ENCODE results near the gene CBFA2T3.

The CBFA2T3 gene

GRCh38 chr16:88938777-88939244 is 38.2 kb downstream of the CBFA2T3 start:
- TF ChIP-seq POLR2AphosphoS5 (IDR thresholded peaks at IDR 0.05; ENCODE audit: low read depth, low read length) (no peak), TAF1 (IDR thresholded peaks at IDR 0.05; ENCODE audit: borderline replicate concordance, insufficient read depth, low read length) (no peak), SIN3A (IDR thresholded peaks at IDR 0.05; ENCODE audit: borderline replicate concordance, insufficient read depth, low read length) (no peak), FOXP2 (optimal IDR thresholded peaks at IDR 0.05; ENCODE audit: borderline replicate concordance, extremely low read depth, extremely low read length, insufficient read depth) (no peak)
- TF ChIP-seq, protein P1, sequence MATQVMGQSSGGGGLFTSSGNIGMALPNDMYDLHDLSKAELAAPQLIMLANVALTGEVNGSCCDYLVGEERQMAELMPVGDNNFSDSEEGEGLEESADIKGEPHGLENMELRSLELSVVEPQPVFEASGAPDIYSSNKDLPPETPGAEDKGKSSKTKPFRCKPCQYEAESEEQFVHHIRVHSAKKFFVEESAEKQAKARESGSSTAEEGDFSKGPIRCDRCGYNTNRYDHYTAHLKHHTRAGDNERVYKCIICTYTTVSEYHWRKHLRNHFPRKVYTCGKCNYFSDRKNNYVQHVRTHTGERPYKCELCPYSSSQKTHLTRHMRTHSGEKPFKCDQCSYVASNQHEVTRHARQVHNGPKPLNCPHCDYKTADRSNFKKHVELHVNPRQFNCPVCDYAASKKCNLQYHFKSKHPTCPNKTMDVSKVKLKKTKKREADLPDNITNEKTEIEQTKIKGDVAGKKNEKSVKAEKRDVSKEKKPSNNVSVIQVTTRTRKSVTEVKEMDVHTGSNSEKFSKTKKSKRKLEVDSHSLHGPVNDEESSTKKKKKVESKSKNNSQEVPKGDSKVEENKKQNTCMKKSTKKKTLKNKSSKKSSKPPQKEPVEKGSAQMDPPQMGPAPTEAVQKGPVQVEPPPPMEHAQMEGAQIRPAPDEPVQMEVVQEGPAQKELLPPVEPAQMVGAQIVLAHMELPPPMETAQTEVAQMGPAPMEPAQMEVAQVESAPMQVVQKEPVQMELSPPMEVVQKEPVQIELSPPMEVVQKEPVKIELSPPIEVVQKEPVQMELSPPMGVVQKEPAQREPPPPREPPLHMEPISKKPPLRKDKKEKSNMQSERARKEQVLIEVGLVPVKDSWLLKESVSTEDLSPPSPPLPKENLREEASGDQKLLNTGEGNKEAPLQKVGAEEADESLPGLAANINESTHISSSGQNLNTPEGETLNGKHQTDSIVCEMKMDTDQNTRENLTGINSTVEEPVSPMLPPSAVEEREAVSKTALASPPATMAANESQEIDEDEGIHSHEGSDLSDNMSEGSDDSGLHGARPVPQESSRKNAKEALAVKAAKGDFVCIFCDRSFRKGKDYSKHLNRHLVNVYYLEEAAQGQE (IDR thresholded peaks at IDR 0.05; ENCODE audit: insufficient read depth in 1 of 2, low read depth in 2 of 2, low read length in 2 of 2), result no peak

DNA sequence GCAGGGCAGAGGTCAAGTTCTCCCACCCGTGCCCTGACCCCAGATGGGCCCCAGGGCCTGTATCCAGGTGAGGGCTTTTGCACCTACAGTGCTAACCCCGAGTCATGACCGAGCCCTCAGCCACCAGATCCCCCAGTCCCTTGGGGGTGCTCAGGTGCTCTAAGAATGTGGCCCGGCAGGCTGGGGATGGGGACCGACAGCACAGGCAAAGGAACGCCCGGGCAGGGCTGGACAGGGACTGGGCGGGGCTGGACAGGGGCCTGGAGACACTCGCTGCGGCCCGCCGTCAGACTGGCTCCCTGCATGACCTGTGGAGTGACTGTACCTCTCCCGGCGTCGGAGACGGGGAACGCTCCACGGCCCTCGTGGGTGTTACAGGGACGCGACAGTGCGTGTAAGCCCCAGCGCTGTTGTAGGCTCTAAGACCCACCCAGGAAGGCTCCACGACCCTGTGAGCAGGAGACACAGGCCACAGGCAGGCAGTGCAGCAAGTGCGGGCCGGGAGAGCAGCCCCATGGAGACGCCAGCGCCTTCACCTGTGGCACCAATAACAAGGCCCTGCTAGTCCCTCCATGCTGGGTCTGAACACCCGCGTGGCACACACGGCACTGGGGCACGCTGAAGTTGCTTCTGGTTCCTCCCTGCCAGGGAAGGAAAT is 38.8 kb downstream of the CBFA2T3 start:
- TF ChIP-seq TAF1 (IDR thresholded peaks at IDR 0.05; ENCODE audit: borderline replicate concordance, insufficient read depth, low read length) (no peak), POLR2AphosphoS5 (IDR thresholded peaks at IDR 0.05; ENCODE audit: low read depth, low read length) (no peak), SIN3A (IDR thresholded peaks at IDR 0.05; ENCODE audit: borderline replicate concordance, insufficient read depth, low read length) (no peak), FOXP2 (optimal IDR thresholded peaks at IDR 0.05; ENCODE audit: borderline replicate concordance, extremely low read depth, extremely low read length, insufficient read depth) (no peak)
- TF ChIP-seq, protein P1 (IDR thresholded peaks at IDR 0.05; ENCODE audit: insufficient read depth in 1 of 2, low read depth in 2 of 2, low read length in 2 of 2), result no peak

- no peak for TF ChIP-seq SIN3A (IDR thresholded peaks at IDR 0.05; ENCODE audit: borderline replicate concordance, insufficient read depth, low read length)
- TF ChIP-seq, protein P1 (IDR thresholded peaks at IDR 0.05; ENCODE audit: insufficient read depth in 1 of 2, low read depth in 2 of 2, low read length in 2 of 2), result no peak
- no peak for TF ChIP-seq FOXP2 (optimal IDR thresholded peaks at IDR 0.05; ENCODE audit: borderline replicate concordance, extremely low read depth, extremely low read length, insufficient read depth)
Observed at GRCh38 chr16:88937206-88937621, 39.8 kb downstream of the CBFA2T3 start.

- TF ChIP-seq, protein P1 (IDR thresholded peaks at IDR 0.05; ENCODE audit: insufficient read depth in 1 of 2, low read depth in 2 of 2, low read length in 2 of 2), result no peak
- TF ChIP-seq TAF1 (IDR thresholded peaks at IDR 0.05; ENCODE audit: borderline replicate concordance, insufficient read depth, low read length), result no peak
- no peak for TF ChIP-seq POLR2AphosphoS5 (IDR thresholded peaks at IDR 0.05; ENCODE audit: low read depth, low read length)
- TF ChIP-seq FOXP2 (optimal IDR thresholded peaks at IDR 0.05; ENCODE audit: borderline replicate concordance, extremely low read depth, extremely low read length, insufficient read depth), result no peak
- TF ChIP-seq SIN3A (IDR thresholded peaks at IDR 0.05; ENCODE audit: borderline replicate concordance, insufficient read depth, low read length), result no peak
Observed at GRCh38 chr16:88936556-88937205, 40.3 kb downstream of the CBFA2T3 start.
